PC-9 (cell line): ENCODE data around the gene RAX. TPM values are rescaled to one million over a fixed set of nuclear protein-coding genes. Genes with fewer than 3 reads are reported as not detected.

Experiments used
- BruUV-seq: library from RNA; stranded (reverse); fragments of 400-500 nt; replicated peaks from 2 replicates; lab custom pipeline; 2021; lab: Mats Ljungman, UMichigan
- CTCF ChIA-PET: fragments of 300-600 bp; sonication (Branson Sonifier 250); formaldehyde crosslinking; loops from one replicate; lab custom pipeline; 2022; ENCODE audit warnings: antibody characterized with exemption; lab: Charles Lee
- POLR2A ChIA-PET: fragments of 300-600 bp; sonication (Branson Sonifier 250); formaldehyde crosslinking; loops from one replicate; lab custom pipeline; 2022; ENCODE audit warnings: antibody characterized with exemption; ENCODE audit not compliant: unreplicated experiment; lab: Charles Lee
- DNase-seq, 2 experiments: peaks; one replicate each; pipeline versions ENCODE4 v3.0.0 to v3.0.0-alpha.2; 2015 to 2022; ENCODE audit warnings: mixed read lengths in 1 of 2
- H2AFZ ChIP-seq: fragments of 200-600 bp; sonication (generic); 2 replicates; pipeline ENCODE4 v1.8.1; 2017; ENCODE audit warnings: antibody characterized with exemption
- H3F3A ChIP-seq: fragments of 200-600 bp; sonication (generic); 2 replicates; pipeline ENCODE4 v1.8.1; 2017; ENCODE audit warnings: antibody characterized with exemption, mild to moderate bottlenecking, low read depth; ENCODE audit not compliant: insufficient read depth
- H3K27ac ChIP-seq: fragments of 200-600 bp; sonication (generic); 2 replicates; pipeline ENCODE4 v1.6.1; 2016; ENCODE audit warnings: mixed run types
- H3K27me3 ChIP-seq: fragments of 200-600 bp; sonication (generic); 2 replicates; pipeline ENCODE4 v1.6.1; 2016; ENCODE audit warnings: low read depth, mixed run types; ENCODE audit not compliant: insufficient read depth
- H3K36me3 ChIP-seq: fragments of 200-600 bp; sonication (generic); 2 replicates; pipeline ENCODE4 v1.6.1; 2016; ENCODE audit warnings: low read depth, mixed run types
- H3K4me1 ChIP-seq: fragments of 200-600 bp; sonication (generic); replicated peaks from 2 replicates; pipeline ENCODE4 v1.6.1; 2016; ENCODE audit warnings: mixed run types; ENCODE audit not compliant: insufficient read depth
- H3K4me2 ChIP-seq: fragments of 200-600 bp; sonication (generic); 2 replicates; pipeline ENCODE4 v1.6.1; 2017; ENCODE audit warnings: mixed run types
- H3K4me3 ChIP-seq: fragments of 200-600 bp; sonication (generic); 2 replicates; pipeline ENCODE4 v1.6.1; 2016; ENCODE audit warnings: mixed run types
- H3K79me2 ChIP-seq: fragments of 200-600 bp; sonication (generic); 2 replicates; pipeline ENCODE4 v1.6.1; 2017; ENCODE audit warnings: low read depth, mixed run types
- H3K9me2 ChIP-seq: fragments of 200-600 bp; sonication (generic); 2 replicates; pipeline ENCODE4 v1.8.1; 2017; ENCODE audit warnings: mild to moderate bottlenecking; ENCODE audit not compliant: insufficient read depth
- H3K9me3 ChIP-seq: fragments of 200-600 bp; sonication (generic); 2 replicates; pipeline ENCODE4 v1.8.1; 2016; ENCODE audit warnings: low read depth; ENCODE audit not compliant: insufficient read depth
- H4K20me1 ChIP-seq: fragments of 200-600 bp; sonication (generic); 2 replicates; pipeline ENCODE4 v1.8.1; 2017; ENCODE audit not compliant: insufficient read depth
- CTCF ChIP-seq: fragments of 200-600 bp; sonication (generic); conservative IDR thresholded peaks from 2 replicates; pipeline ENCODE4 v1.6.1; 2017; ENCODE audit warnings: mixed run types, antibody characterized with exemption, mild to moderate bottlenecking, moderate library complexity
- EZH2 ChIP-seq: fragments of 200-600 bp; sonication (generic); IDR thresholded peaks from 2 replicates; pipeline ENCODE4 v1.8.0; 2017; ENCODE audit warnings: antibody characterized with exemption, low read depth
- intact Hi-C: fragments of 100-400 bp; cut with micrococcal nuclease; formaldehyde crosslinking; loops from one replicate; pipeline ENCODE4 v1.10.0; 2022; ENCODE audit not compliant: unreplicated experiment
- total RNA-seq: library from RNA; stranded (reverse); gene quantifications from 2 replicates; pipeline ENCODE4 v1.2.3, GENCODE V29; 2021

The RAX gene
- total RNA-seq, 1 experiment from 2014 or later: not detected

- no peak for DNase-seq
Observed at GRCh38 chr18:59308938-59309260, 35.6 kb upstream of the RAX start.

DNA sequence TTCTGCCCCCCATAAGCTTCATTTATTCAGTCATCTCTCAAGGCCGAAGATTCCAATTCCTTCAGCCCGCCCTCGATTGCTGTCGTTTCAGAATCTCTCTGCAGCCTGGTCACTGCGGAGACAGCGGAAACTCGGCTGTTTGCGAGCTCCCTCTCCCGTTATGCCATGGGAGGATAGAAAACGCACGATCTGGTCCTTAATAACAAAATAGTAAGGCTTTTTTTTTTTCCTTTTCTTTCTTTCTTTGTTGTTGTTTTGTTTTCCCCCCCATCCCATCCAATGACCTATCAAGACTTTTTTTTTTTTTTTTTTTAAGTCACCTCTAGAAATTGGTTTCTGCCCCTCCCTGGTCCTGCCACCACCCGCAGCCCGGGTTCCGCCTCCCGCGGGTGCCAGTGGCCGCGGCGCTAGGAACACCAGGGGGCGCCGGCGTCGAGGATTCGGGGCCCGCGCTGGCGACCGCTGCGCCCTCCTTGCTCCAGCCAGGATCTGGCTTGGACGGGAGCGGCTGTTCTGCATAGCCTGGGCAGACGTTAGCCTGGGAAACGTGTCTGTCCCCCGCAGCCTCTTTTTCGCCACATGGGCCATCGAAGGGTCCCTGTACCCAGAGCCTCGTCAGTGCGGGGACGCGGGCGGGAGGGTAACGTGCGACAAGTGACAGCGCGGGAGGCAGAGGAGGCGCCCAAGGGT, 35.1 kb upstream of the RAX start:
- ChIA-PET POLR2A (no interaction called here), CTCF (interaction anchor here (0.5 to 2.4 kb wide), 3 partner anchors 94 to 1447 kb away, joined by 6 to 26 read pairs (median 6); no protein-coding TSS in a partner anchor)
- peak in 1 of 2 experiments; percentile 73 for DNase-seq
- Histone ChIP-seq H4K20me1 (no peaks in the 10 kb centered on the region), H3K9me2 (no peaks in the 10 kb centered on the region), H3K4me1 (no peaks in the 10 kb centered on the region), H2AFZ (peak overlapping the region; percentile 69; the same call in 1 of the 2 replicates), H3F3A (no peaks in the 10 kb centered on the region), H3K9me3 (no peaks in the 10 kb centered on the region), H3K27ac (no peak overlapping the region), H3K36me3 (no peaks in the 10 kb centered on the region), H3K79me2 (no peaks in the 10 kb centered on the region), H3K4me2 (peak overlapping the region; percentile 82), H3K4me3 (peak overlapping the region; percentile 44; the same call in 1 of the 2 replicates), H3K27me3 (no peaks in the 10 kb centered on the region)
- intact Hi-C loops: loop anchor here (2.0 kb wide), 2 partner anchors 60 to 94 kb away; no protein-coding TSS in a partner anchor
- TF ChIP-seq CTCF: peak; percentile 78
- no peak for TF ChIP-seq EZH2
- BruUV-seq: no TSS peak

More at GRCh38 chr18:59308938-59309260, 35.6 kb upstream of the RAX start:
- intact Hi-C loops: loop anchor here (2.0 kb wide), 2 partner anchors 60 to 94 kb away; no protein-coding TSS in a partner anchor
- ChIA-PET CTCF (interaction anchor here (2.4 kb wide), 1 partner anchor 94 kb away, joined by 26 read pairs; no protein-coding TSS in a partner anchor), POLR2A (no interaction called here)
- TF ChIP-seq CTCF: no peak
- TF ChIP-seq EZH2: no peak
- Histone ChIP-seq H3K27ac (no peak overlapping the region), H3F3A (no peaks in the 10 kb centered on the region), H4K20me1 (no peaks in the 10 kb centered on the region), H3K4me2 (peak overlapping the region; percentile 82), H3K27me3 (no peaks in the 10 kb centered on the region), H3K4me1 (no peaks in the 10 kb centered on the region), H3K9me2 (no peaks in the 10 kb centered on the region), H3K79me2 (no peaks in the 10 kb centered on the region), H2AFZ (peak overlapping the region; percentile 69; the same call in 1 of the 2 replicates), H3K4me3 (peak overlapping the region; percentile 44; the same call in 1 of the 2 replicates), H3K9me3 (no peaks in the 10 kb centered on the region), H3K36me3 (no peaks in the 10 kb centered on the region)
- BruUV-seq: no TSS peak

DNA sequence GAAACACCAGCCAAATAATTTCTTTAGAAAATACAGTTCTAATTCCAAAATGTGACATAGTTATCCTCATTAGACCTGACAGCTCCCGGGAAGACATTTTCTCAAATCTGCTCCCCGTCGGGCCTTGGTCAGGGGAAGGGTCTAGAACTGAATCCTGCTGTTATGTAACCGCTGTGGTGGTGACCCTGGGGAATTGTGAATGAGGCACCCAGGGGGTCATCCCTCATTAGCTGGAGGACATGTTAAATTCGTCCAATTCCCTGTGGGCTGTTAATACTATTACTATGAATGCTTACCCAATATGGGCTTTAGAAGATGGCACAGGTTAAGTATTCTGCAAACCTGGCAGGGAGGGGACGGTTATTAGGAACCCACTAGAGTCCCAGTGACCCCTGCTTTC, 33.4 kb upstream of the RAX start:
- Histone ChIP-seq H2AFZ (no peak overlapping the region), H3F3A (no peaks in the 10 kb centered on the region), H3K79me2 (no peaks in the 10 kb centered on the region), H3K27me3 (no peaks in the 10 kb centered on the region), H3K4me1 (peaks cover 15% of the 10 kb centered on the region), H3K4me3 (no peak overlapping the region), H3K36me3 (no peaks in the 10 kb centered on the region), H4K20me1 (no peaks in the 10 kb centered on the region), H3K27ac (no peak overlapping the region), H3K4me2 (no peak overlapping the region), H3K9me2 (no peaks in the 10 kb centered on the region), H3K9me3 (no peaks in the 10 kb centered on the region)
- intact Hi-C loops: no loop called here
- ChIA-PET CTCF (no interaction called here), POLR2A (no interaction called here)
- no TSS peak for BruUV-seq
- TF ChIP-seq EZH2 (no peak), CTCF (no peak)
- DNase-seq: no peak
